ENCODE results near the gene GIT2.
A peak's percentile ranks its signal among the peaks of the same experiment; 100 is the strongest.
"Not testable (repeated sequence)": the region's sequence is repeated elsewhere in the genome, so short reads cannot be mapped to it uniquely, and the experiment has no call there.

The GIT2 gene, protein sequence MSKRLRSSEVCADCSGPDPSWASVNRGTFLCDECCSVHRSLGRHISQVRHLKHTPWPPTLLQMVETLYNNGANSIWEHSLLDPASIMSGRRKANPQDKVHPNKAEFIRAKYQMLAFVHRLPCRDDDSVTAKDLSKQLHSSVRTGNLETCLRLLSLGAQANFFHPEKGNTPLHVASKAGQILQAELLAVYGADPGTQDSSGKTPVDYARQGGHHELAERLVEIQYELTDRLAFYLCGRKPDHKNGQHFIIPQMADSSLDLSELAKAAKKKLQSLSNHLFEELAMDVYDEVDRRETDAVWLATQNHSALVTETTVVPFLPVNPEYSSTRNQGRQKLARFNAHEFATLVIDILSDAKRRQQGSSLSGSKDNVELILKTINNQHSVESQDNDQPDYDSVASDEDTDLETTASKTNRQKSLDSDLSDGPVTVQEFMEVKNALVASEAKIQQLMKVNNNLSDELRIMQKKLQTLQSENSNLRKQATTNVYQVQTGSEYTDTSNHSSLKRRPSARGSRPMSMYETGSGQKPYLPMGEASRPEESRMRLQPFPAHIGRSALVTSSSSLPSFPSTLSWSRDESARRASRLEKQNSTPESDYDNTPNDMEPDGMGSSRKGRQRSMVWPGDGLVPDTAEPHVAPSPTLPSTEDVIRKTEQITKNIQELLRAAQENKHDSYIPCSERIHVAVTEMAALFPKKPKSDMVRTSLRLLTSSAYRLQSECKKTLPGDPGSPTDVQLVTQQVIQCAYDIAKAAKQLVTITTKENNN

GRCh38 chr12:109995686-109996482 is at the start of gene GIT2:
TSS of gene GIT2 (minus strand) at chr12:109996368. CDS start at chr12:109996224, 144 bp downstream.
- peak; percentile 97 for DNase-seq (ENCODE audit: low spot score)

DNA sequence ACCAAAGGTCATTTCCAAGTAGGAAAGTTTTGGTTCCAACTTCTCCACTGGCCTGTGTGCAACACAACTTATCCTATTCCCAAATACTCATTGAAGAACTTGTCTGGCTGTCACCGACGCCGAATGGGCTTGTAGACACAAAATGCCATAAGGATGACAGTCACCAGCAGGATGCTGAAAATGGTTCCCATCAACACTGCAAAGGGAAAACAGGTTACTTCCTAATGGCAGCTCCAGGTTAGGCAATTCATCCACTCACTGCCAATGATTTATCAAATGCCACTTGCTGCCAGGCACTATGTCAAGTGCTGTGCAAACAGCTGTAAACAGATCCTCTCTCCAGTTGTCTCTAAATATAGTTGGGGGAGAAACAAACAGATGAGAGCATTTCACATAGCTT is 46.1 kb upstream of the GIT2 start:
- no peak for DNase-seq (ENCODE audit: low spot score)

- no peak for DNase-seq (ENCODE audit: low spot score)
Observed at GRCh38 chr12:110039085-110039807, 43.1 kb upstream of the GIT2 start.

DNA sequence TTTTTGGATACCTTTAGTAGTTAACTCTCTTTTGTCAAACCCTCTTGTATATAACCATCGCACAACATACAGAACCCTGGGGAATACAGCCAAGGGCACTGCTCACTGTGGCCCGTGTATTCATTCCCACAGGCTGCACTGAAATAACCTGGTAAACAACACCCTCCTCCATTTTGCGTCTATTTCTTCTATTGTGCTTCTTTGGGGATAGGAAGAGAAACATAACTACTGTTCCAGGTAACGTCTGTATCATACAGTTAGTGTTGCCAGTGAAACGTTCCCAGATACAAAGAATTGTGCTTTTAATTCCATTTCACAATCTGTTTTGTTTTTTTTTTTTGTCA is 42.5 kb upstream of the GIT2 start:
- no peak for DNase-seq (ENCODE audit: low spot score)

GRCh38 chr12:110037315-110037714 is 41.1 kb upstream of the GIT2 start:
- no peak for DNase-seq (ENCODE audit: low spot score)

DNA sequence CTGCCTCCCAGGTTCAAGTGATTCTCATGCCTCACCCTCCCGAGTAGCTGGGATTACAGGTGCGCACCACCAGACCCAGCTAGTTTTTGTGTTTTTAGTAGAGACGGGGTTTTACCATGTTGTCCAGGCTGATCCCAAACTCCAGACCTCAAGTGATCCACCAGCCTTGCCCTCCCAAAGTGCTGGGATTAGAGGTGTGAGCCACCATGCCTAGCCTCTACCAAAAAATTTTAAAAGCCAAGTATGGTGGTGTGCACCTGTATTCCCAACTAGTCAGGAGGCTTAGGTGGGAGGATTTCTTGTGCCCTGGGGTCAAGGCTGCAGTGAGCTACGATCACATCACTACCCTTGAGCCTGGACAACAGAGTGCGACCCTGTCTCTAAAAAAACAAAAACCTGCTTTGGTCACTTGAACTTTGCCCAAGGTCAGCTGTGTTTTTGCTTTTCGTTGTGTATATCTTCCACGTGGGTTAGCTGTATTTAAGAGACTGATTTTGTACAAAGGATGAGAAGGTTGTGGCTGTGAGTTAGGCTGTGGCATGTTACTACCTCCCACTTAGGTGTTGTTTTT is 39.5 kb upstream of the GIT2 start:
- no peak for DNase-seq (ENCODE audit: low spot score)

GRCh38 chr12:110033888-110034287 is 37.7 kb upstream of the GIT2 start:
- no peak for DNase-seq (ENCODE audit: low spot score)

DNA sequence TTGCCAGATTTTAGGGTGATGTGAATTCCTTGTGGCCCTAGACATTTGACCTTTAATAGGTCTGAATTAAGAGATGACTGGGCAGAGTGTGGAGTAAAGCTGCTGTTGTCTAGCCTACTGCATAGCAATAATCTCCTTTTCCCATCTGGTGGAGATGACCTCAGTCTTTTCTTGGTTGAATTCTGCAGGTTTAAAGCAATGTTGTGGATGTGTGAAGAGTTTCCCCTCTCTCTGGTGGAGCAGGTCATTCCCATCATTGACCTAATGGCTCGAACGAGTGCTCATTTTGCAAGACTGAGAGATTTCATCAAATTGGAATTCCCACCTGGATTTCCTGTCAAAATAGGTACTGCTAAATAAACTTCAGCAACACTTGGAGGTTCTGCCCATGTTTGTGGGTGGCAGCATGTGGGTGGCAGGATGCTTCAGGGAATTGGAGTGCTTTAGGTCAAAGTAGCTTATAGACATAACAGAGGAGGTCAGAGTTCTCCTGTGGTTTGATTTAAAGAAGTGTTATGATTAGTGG is 33.2 kb upstream of the GIT2 start:
- DNase-seq (ENCODE audit: low spot score): no peak

- no peak for DNase-seq (ENCODE audit: low spot score)
Observed at GRCh38 chr12:110028323-110028722, 32.2 kb upstream of the GIT2 start.

GRCh38 chr12:110024051-110024450 is 27.9 kb upstream of the GIT2 start:
- no peak for DNase-seq (ENCODE audit: low spot score)

DNA sequence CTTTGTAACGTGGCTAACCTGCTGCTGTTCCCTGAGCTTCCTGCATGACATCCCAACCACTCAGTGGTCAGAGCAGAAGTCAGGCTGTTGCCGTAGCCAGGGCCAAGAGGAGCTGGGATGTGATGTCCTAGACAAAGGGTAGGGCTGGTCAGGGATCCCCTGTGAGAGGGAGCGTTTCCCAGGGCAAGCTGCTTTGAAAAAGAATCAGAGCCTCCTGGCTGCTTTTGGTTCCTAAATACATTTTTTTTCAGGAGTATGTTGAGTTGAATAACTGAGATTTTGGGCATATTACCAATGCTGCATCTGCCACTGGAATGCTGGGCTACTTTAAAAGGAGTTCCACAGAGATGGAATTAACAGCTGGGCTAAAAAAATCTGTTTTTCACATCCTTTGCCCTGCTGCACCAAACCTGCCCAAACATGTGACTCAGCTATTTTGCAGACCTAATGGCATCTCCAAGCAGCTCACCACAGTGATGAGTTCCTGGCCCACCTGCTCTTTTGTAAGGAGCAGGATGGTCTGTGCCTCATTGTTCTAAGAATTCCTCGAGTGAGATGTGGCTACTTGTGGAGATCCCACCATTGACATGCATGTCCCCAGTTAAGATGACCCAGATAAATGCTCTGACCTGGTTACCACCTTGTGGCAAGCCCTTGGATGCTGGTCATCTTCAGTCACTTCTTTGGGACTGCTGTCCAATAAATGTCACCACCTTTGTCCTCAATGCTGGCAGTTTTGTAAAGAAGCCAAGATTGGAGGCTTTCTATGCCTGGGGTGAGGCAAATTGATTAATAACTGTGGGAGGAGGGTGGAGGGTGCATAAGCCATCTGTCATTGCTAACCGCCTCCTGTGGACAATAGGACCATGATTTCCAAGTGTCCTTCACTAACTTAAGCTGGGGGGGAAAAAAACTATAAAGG is 27.2 kb upstream of the GIT2 start:
- no peak for DNase-seq (ENCODE audit: low spot score)

DNA sequence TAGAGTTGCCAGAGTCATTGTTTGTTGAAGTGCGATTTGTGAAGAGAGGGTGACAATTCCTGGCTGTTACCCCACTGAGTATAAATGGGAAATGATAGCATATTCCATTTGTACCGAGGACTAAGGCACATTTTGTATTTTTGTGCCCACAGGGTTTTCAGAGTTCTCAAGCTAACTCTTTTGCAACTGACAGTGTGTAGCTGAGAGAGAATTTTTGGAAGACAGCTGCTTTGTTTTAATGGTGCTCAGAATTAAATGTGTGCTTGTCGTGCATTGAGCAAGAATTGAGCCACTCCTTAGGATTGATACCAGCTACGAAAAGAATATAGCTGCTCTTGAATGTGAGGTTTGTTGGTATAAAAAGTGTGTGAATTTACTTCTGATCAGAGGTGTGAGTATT is 24.8 kb upstream of the GIT2 start:
- DNase-seq (ENCODE audit: low spot score): no peak

DNA sequence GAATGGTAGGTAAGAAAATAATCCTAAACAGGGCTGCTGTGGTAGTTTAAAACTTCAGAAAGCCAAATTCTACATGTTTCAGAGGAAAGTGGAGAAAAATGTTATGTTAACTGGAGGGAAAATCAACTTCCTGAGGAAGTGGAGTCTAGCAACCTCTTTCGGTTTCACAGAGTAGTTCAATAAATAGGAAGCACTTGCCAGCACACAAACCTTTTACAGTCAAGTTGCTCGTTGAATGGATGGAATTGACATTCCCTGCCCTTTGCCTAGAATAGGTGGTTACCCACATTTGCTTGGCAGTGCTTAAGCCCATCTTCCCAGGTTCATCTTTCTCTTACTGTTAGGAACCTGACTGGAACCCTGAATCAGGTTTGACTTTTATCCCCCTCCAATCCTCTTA is 19.0 kb upstream of the GIT2 start:
- no peak for DNase-seq (ENCODE audit: low spot score)

- DNase-seq (ENCODE audit: low spot score): no peak
Observed at GRCh38 chr12:110012659-110013058, 16.5 kb upstream of the GIT2 start.

GRCh38 chr12:110012137-110012536 is 16.0 kb upstream of the GIT2 start:
- no peak for DNase-seq (ENCODE audit: low spot score)

- no peak for DNase-seq (ENCODE audit: low spot score)
Observed at GRCh38 chr12:110010853-110011723, 14.9 kb upstream of the GIT2 start.

GRCh38 chr12:110008681-110009398 is 12.7 kb upstream of the GIT2 start:
- DNase-seq (ENCODE audit: low spot score): not testable (repeated sequence)

GRCh38 chr12:110007881-110008280 is 11.7 kb upstream of the GIT2 start:
- no peak for DNase-seq (ENCODE audit: low spot score)

DNA sequence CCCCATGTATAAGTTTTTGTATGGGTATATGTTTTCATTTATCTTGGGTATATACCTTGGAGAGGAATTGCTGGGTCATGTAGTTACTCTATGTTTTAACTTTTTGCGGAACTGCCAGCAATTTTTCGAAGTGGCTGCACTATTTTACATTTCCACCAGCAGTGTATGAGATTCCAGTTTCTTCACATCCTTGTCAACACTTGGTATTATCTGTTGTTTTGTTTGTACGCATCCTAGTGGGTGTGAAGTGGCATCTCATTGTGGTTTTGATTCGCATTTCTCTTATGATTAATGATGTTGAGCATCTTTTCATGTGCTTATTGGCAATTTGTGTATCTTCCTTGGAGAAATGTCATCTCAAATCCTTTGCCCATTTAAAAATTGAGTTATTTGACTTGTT is 9.9 kb upstream of the GIT2 start:
- no peak for DNase-seq (ENCODE audit: low spot score)

Measured in ecto neural progenitor cell (in vitro differentiated cells).